Measurements from ENCODE around the gene RHPN2. TPM values are rescaled to one million over a fixed set of nuclear protein-coding genes. Genes with fewer than 3 reads are reported as not detected.

Gene RHPN2
- total and polyA plus RNA-seq, 2 of the 13 experiments (the other 11 are each of a cell fraction or from before 2014, with no cell fraction given) = 20.3 to 48.0 TPM

- TF ChIP-seq ZFP41 (CRISPR knock-in tag; IDR thresholded peaks at IDR 0.05; ENCODE audit: borderline replicate concordance) = no peak
- TF ChIP-seq ZNF644 (CRISPR knock-in tag; IDR thresholded peaks at IDR 0.05; ENCODE audit: low read depth) = peak; percentile 31; the same call in 1 of the 2 replicates
- TF ChIP-seq MIXL1 (CRISPR knock-in tag; IDR thresholded peaks at IDR 0.05) = 0 out of 2 replicates have a peak, but pooled peaks have one; percentile 28
- no peak for TF ChIP-seq CHD2 (IDR thresholded peaks at IDR 0.05; ENCODE audit: low read depth, low read length)
- TF ChIP-seq POLR2G (IDR thresholded peaks at IDR 0.05; ENCODE audit: low read depth, low read length) = no peak
- peak; percentile 88 for TF ChIP-seq SKI (IDR thresholded peaks at IDR 0.05; ENCODE audit: partially characterized antibody)
- TF ChIP-seq TSC22D2 (CRISPR knock-in tag; IDR thresholded peaks at IDR 0.05; ENCODE audit: borderline replicate concordance) = no peak
- 0 out of 2 replicates have a peak, but pooled peaks have one; percentile 28 for TF ChIP-seq ZBTB7B (CRISPR knock-in tag; IDR thresholded peaks at IDR 0.05)
- TF ChIP-seq ZFP36L1 (CRISPR knock-in tag; IDR thresholded peaks at IDR 0.05) = 0 out of 2 replicates have a peak, but pooled peaks have one; percentile 34
- peak; percentile 98 for TF ChIP-seq PPARG (CRISPR knock-in tag; conservative IDR thresholded peaks at IDR 0.05)
- TF ChIP-seq FOXO4 (CRISPR knock-in tag; conservative IDR thresholded peaks at IDR 0.05) = no peak
- no peak for TF ChIP-seq ZNF343 (CRISPR knock-in tag; IDR thresholded peaks at IDR 0.05)
- peak; percentile 99 for TF ChIP-seq RXRA (CRISPR knock-in tag; IDR thresholded peaks at IDR 0.05)
- TF ChIP-seq TFAP4 (IDR thresholded peaks at IDR 0.05; ENCODE audit: borderline replicate concordance, low read depth) = peak; percentile 92
- TF ChIP-seq MYC (CRISPR knock-in tag; IDR thresholded peaks at IDR 0.05; ENCODE audit: borderline replicate concordance) = peak; percentile 81; the same call in 1 of the 2 replicates
- no peak for TF ChIP-seq ZNF557 (CRISPR knock-in tag; IDR thresholded peaks at IDR 0.05)
- peak; percentile 51 for TF ChIP-seq GATAD2A (CRISPR knock-in tag; IDR thresholded peaks at IDR 0.05)
- no peak for TF ChIP-seq TP53 (CRISPR knock-in tag; conservative IDR thresholded peaks at IDR 0.05)
- no peak for TF ChIP-seq ZNF629 (CRISPR knock-in tag; conservative IDR thresholded peaks at IDR 0.05)
- peak; percentile 81 for TF ChIP-seq TBX2 (CRISPR knock-in tag; IDR thresholded peaks at IDR 0.05; ENCODE audit: borderline replicate concordance)
- peak; percentile 46; the same call in 1 of the 2 replicates for TF ChIP-seq CREM (IDR thresholded peaks at IDR 0.05)
- no peak for TF ChIP-seq CREM (CRISPR knock-in tag; IDR thresholded peaks at IDR 0.05)
- TF ChIP-seq KDM2A (CRISPR knock-in tag; IDR thresholded peaks at IDR 0.05; ENCODE audit: borderline replicate concordance, low read depth) = peak; percentile 23; the same call in 1 of the 2 replicates
- no peak for TF ChIP-seq SMARCE1 (IDR thresholded peaks at IDR 0.05; ENCODE audit: borderline replicate concordance)
- no peak for TF ChIP-seq ZFP36 (IDR thresholded peaks at IDR 0.05; ENCODE audit: borderline replicate concordance, low read depth, low read length, partially characterized antibody)
- peak; percentile 84 for TF ChIP-seq MAX (IDR thresholded peaks at IDR 0.05)
- no peak for TF ChIP-seq DRAP1 (CRISPR knock-in tag; IDR thresholded peaks at IDR 0.05)
- TF ChIP-seq ZBTB4 (CRISPR knock-in tag; IDR thresholded peaks at IDR 0.05; ENCODE audit: borderline replicate concordance) = peak; percentile 59; the same call in 1 of the 2 replicates
Observed at GRCh38 chr19:33098055-33098534, 33.4 kb upstream of the RHPN2 start (continued).

Measured in HepG2 (cell line).